ENCODE results near the gene GPR132.
"Not testable (repeated sequence)": the region's sequence is repeated elsewhere in the genome, so short reads cannot be mapped to it uniquely, and the experiment has no call there.

GPR132 gene

DNA sequence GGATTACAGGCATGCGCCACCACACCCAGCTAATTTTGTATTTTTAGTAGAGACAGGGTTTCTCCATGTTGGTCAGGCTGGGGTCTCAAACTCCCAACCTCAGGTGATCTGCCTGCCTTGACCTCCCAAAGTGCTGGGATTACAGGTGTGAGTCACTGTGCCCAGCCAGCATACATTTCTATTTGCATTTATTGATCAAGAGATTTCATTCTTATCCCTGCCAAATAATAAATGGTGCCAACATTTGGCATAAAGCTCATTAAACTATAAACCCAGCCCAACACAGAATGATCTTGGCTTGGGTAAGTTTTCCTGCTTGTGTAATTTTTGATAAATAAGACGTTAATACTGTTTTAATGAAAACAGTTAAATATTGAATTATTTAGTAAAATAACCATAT, 29.6 kb downstream of the GPR132 start:
- DNase-seq = not testable (repeated sequence)

GRCh38 chr14:105034315-105035039, 30.8 kb downstream of the GPR132 start:
- DNase-seq = no peak

- DNase-seq = not testable (repeated sequence)
Observed at GRCh38 chr14:105033412-105033900, 31.8 kb downstream of the GPR132 start.

GRCh38 chr14:105032451-105032901, 32.8 kb downstream of the GPR132 start:
- not testable (repeated sequence) for DNase-seq

DNA sequence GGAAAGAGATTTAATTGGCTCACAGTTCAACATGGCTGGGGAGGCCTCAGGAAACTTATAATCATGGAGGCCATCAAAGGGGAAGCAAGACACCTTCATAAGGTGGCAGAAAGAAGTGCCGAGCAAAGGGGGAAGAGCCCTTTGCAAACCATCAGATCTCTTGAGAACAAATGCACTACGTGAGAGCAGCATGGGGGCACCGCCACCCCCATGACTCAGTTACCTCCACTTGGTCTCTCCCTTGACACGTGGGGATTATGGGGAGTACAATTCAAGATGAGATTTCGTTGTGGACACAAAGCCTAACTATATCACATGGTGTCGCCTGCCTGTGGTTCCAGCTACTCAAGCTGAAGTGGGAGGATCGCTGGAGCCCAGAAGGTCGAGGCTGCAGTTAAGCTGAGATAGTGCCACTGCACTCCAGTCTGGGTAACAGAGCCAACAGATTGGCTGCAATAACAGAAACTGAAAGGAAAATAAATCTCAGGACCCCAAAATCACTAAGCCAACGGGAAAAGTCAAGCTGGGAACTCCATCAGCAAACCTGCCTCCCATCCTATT, 34.3 kb downstream of the GPR132 start:
- no peak for DNase-seq

DNA sequence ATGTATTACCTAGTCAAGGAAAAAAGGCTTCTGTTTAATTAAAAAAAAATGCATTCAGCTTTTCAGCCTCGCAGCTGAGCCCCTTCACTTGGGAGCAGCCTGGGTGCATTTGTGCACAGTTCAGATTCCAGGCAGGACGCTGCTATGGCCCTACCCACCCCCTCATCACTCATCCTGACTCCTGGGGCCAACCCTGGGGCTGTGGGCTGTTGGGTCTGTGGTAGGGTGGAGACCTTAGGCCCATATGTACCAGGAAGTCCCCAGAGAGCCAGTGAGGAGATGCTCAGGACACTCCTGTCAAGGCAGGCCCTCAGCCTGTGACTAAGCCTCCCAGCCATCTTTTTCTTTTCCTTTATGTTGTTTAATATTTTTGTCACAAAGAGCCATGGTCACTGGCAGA, 35.0 kb downstream of the GPR132 start:
- no peak for DNase-seq

- no peak for DNase-seq
Observed at GRCh38 chr14:105029402-105029801, 35.8 kb downstream of the GPR132 start.

DNA sequence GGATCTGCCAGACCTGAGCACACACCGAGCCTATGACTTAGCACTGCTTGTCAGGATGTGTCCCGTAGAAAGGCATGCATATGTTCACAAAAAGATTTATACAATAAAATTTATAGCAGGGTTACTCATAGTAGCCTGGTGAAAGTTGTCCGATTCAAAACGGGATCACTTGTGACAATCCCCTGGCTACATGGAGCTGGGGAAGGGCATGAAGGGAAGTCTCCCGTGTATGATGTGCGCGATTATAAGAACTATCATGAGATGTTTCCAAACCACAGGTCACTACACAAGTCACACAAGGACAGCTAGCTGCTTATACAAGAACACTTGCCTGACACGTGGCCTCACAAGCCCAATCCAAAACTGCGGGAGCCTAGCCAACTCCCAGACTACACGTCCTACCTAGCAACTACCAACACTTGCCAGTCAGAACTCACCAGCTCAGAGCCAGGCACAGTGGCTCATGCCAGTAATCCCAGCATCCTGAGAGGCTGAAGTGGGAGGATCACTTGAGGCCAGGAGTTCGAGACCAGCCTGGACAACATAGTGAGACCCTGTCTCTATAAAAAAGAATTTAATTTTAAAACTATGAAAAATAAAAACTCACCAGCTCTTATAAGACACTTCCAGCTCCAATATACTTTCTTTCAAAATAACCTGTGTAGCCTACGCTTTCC, 36.8 kb downstream of the GPR132 start:
- DNase-seq = no peak

DNA sequence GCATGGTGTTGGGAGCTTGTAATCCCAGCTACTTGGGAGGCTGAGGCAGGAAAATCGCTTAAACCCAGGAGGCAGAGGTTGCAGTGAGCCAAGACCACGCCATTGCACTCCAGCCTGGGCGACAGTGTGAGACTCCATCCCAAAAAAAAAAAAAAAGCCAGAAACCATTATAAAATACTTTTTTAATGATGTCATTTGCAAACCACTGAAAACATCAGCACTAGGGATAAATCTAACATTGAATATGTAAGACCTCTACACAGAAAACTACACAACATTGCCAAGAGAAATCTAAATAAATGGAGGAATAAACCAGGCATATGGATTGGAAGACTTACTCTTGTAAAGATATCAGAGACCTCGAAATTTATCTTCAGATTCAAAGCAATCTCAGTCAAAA, 37.5 kb downstream of the GPR132 start:
- DNase-seq = not testable (repeated sequence)

- DNase-seq = no peak
Observed at GRCh38 chr14:105026802-105027563, 38.2 kb downstream of the GPR132 start.

GRCh38 chr14:105026033-105026785, 39.0 kb downstream of the GPR132 start:
- no peak for DNase-seq

- DNase-seq = no peak
Observed at GRCh38 chr14:105025429-105025828, 39.8 kb downstream of the GPR132 start.

- DNase-seq = no peak
Observed at GRCh38 chr14:105023791-105024480, 41.3 kb downstream of the GPR132 start.

DNA sequence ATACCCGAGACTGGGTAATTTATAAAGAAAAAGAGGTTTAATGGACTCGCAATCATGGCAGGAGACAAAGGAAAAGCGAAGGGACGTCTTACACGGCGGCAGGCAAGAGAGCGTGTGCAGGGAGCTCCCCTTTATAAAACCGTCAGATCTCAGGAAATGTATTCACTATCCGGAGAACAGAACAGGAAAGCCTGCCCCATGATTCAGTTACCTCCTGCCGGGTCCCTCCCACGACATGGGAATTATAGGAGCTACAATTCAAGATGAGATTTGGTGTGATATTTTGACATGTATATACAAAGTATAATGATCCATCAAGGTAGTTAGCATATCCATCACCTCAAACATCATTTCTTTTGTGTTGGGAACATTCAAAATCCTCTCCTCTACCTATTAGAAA, 42.1 kb downstream of the GPR132 start:
- no peak for DNase-seq

DNA sequence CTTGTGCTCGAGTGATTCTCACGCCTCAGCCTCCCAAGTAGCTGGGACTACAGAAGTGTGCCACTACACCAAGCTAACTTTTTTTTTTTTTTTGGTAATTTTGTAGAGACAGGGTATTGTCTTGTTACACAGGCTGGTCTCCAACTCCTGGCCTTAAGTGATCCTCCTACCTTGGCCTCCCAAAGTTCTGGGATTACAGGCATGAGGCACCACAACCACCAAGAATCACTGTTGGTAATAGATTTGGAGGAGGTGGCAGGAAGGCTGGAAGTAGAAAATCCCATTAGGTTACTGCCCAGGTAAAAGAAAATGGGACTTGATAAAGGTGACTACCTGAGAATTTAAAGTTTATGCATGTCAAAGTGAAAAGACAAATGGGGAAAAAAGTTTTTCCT, 43.0 kb downstream of the GPR132 start:
- no peak for DNase-seq

DNA sequence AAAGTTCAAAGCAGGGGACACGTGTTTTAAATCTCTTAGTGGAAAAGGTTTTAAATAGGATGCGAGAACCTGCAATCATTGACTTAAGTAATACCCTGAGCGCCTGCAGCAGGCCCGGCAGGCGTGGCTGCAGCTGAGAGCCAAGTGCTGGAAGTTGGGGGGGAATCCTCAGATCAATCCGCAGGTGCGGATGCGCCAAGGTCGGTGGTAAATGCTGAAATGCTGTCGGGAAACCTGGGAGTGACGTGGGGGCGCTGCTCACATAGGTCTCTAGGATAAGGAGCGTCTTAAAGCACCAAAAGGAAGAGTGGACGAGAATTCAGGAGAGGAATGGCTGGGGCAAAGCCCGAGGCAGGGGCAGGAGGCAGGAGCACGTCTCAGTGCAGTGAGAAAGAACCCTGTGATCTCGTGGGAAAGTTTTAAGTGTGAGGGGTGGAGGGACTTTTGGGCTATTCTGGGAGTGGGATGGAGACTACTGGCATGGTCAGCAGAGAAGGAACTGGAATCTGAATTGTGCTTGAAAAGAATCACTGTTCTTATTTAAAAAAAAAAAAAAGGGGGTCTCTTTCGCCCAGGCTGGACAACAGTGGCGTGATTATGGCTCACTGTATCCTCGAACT, 43.5 kb downstream of the GPR132 start:
- peak; percentile 73 for DNase-seq

DNA sequence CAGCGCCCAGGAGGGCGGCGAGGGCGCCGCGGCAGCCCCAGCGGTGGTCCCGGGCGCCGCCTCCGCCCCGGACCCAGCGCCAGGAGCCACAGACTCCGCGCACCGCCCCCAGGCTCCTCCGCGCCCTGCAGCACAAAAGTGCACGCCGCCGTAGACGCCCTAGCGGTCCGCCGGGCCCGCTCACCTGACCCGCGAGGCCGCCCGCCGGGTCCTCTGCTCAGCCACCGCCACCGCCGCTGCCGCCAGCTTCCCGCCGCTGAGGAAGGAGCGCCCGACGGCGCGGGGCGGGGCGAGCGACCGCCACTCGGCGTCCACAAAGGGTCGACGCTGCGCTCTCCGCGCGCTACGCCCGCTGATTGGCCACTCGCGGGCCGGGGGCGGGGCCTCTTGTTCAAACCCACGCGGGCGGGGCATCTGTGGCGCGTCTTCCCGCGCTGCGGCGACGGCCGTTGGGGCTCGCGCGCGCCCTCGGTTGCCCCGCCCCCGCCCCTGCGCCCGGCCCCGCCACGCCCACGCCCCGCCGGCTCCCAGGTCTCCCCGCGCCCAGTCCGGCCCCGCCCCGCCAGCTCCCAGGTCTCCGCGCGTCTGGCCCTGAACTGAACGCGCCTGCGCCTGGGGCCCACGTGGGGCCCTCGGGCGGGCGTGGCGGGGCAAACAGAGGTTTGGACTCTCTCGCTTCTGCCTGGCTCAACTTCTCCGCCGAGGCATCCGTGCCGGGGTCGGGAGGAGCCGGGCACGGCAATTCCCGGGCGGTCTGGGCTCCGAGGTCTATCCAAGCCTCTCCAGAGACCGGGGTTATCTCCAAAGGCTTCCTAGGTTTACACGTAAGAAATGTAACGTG, 44.2 kb downstream of the GPR132 start, which contains the start of gene CDCA4:
CDCA4 (minus strand) TSS at position 269 of the 841 bp plus-strand sequence. CDS start 9,154 bp downstream, outside the sequence.
- peak; percentile 98 for DNase-seq

DNA sequence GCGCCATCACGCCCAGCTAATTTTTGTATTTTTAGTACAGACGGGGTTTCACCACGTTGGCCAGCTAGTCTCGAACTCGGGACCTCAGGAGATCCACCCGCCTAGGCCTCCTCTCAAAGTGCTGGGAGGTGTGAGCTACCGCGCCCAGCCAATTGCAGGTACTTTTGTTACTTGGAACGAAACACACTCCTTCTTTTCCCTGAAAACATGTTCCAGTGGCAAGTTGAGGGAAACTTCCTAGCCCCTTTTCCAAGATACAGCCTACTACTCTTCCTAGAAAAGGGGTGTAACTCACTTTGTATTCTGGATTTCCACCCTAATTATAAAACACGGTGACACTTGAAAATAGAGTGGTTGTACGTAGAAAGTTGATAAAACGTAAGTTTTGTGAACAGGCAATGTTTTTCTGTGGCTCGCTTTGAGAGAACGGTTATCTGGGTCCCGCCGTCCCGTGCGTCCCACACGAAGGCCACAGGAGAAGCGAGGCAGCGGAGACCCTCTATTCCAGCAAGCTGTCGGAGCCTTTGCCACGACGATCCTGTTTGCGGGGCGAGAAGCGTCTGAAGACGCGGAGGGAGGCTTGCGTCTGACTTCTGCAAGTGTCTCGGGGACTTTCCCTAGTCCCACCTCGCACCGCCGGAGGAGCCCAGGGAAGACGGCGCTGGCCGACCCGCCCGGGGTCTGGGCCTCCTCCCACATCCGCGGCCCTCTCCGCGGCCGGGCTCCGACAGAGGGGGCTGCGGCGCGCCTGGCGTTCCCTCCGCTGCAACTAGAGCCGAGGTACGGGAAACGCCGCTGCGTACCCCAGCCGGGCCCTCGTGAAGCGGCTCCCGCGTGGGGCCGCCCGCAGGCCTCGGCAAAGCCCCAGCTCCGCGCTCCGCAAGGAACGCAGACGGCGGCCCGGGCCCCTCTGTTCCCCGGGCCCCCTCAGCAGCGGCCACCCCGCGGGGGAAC, 45.1 kb downstream of the GPR132 start:
- peak; percentile 79 for DNase-seq

DNA sequence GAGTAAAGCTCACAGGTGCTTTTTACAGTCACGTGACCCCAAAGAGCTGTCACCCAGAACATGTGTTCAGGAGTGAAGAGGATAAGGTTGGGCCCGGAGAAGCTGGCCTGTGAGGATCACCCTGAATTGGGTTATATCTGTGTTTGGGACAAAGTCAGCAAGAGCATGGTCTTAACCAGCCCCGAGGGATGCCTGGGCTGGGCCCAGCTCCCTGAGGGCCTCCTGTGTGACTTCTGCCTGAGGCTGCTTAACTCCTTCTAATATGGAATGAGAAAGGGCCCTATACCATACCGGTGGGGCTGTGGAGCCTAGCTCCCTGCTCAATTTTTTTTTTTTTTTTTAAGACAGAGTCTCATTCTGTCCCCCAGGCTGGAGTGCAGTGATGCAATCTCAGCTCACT, 46.8 kb downstream of the GPR132 start:
- no peak for DNase-seq

All from activated CD8-positive, alpha-beta memory T cell treated with anti-CD3 and anti-CD28 coated beads, Interleukin-2, amount 50 U/mL, for 48 hours (primary cell).